Mammary epithelial cell (primary cell): ENCODE results near the gene ZNF718.

Experiments
- CTCF ChIP-seq, 2 donors: IDR thresholded peaks in 1 of 2; conservative IDR thresholded peaks in 1 of 2; 2 replicates each; pipeline ENCODE4 v1.5.1; 2011 to 2012; ENCODE audit warnings: inconsistent platforms in 2 of 2, low read length in 2 of 2, mild to moderate bottlenecking in 2 of 2, control low read depth in 1 of 2, low read depth in 1 of 2; ENCODE audit not compliant: insufficient read depth in 1 of 2; ENCODE audit errors: extremely low read depth in 1 of 2
- EZH2 ChIP-seq: IDR thresholded peaks from 2 replicates; pipeline ENCODE4 v1.6.1; 2012; ENCODE audit warnings: low read length, inconsistent platforms, borderline replicate concordance

GRCh38 chr4:146621-147020, 22.3 kb downstream of the ZNF718 start:
- TF ChIP-seq CTCF (conservative IDR thresholded peaks at IDR 0.05 in 1 of 2, IDR thresholded peaks at IDR 0.05 in 1 of 2; ENCODE audit: extremely low read depth in 1 of 2, insufficient read depth in 1 of 2, low read depth in 1 of 2, low read length in 2 of 2) (no peak), EZH2 (no peak)
